K562 treated with DMSO at 1 percent for 12 hours (cell line): ENCODE results near the gene DDX11. TPM values are rescaled to one million over a fixed set of nuclear protein-coding genes. Genes with fewer than 3 reads are reported as not detected.

Experiments used
- total RNA-seq: library from RNA; unstranded; fragments of 300-600 nt; gene quantifications from 2 replicates; pipeline ENCODE4 v1.2.3, GENCODE V29; 2022; ENCODE audit not compliant: insufficient read depth

Gene DDX11
- total RNA-seq, result 16.7 and 40.7 TPM in 2 replicates

DNA sequence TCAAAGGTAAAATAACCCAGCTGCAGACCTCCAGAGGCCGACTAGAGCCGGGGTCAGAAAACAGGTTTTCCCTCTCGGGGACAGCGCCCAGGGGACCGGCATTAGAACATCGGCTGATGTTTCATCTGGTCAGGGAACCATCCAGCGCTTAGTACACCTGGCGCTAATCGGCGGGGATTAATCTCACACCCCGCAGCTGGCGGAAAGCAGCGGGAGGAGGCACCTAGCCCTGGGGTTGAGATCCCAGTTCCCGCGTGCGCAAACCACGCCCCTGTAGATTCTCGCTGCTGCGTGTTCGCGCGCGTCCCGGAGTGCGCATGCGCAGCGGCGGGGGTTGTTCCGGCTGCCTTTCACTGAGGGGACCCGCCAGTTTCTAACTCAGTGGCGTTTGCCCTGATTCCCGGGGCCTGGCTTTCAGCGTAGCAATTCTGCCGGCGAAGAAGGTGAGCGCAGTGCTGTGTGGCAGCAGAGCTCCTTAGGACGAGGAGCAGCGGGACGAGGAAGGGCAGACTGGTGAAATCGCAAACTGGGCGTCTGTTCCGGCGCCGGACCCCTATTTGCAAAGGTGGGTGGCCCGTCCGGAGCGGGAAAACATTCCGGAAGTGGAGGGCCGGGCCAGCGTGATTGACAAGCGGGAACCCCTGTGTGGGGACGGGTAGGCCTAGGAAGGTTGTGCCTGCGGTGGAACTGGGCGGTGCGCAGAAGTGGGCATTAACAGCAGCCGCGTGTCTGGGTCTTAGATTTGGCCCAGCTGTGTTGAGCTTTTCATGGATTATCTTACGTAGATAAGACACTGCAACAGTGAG lies at the start of gene DDX11:
DDX11 (plus strand) TSS at position 334 of the 806 bp plus-strand sequence. CDS start 4,534 bp downstream, outside the sequence.

Other genes with a start within 250 kb of the DDX11 start
- not detected in 2 replicates for gene TSPAN11, start 147.1 kb upstream of the DDX11 start, total RNA-seq